Esophagus mucosa (tissue), 1 donor: Measurements from ENCODE around the gene HABP4. TPM values are rescaled to one million over a fixed set of nuclear protein-coding genes. Genes with fewer than 3 reads are reported as not detected.

Experiments
- ATAC-seq: fragments of 200-7000 bp; cut with Tn5 transposase; one replicate; pipeline ENCODE4 v1.9.1; 2020
- total RNA-seq: library from RNA; stranded (reverse); gene quantifications from one replicate; pipeline ENCODE4 v1.2.4, GENCODE V29; 2023
- donor health status: DM: yes; HTN: yes; CAD: no.

HABP4 gene
- total RNA-seq: 1.2 TPM

- ATAC-seq: peak; percentile 99
Observed at GRCh38 chr9:96449845-96450612, at the start of gene HABP4. HABP4 (plus strand) TSS chr9:96450169; CDS start chr9:96450280, 111 bp downstream.

- no peak for ATAC-seq
Observed at GRCh38 chr9:96408409-96409280, 41.3 kb upstream of the HABP4 start.

- no peak for ATAC-seq
Observed at GRCh38 chr9:96411129-96411838, 38.7 kb upstream of the HABP4 start.

- ATAC-seq: no peak
Observed at GRCh38 chr9:96412174-96412913, 37.6 kb upstream of the HABP4 start.

GRCh38 chr9:96413302-96414221, 36.4 kb upstream of the HABP4 start:
- ATAC-seq: no peak

GRCh38 chr9:96417051-96417586, 32.9 kb upstream of the HABP4 start:
- peak; percentile 23 for ATAC-seq

GRCh38 chr9:96417661-96418082, 32.3 kb upstream of the HABP4 start:
- no peak for ATAC-seq

GRCh38 chr9:96418083-96418919, 31.7 kb upstream of the HABP4 start, which contains the start of gene ZNF367:
ZNF367 (minus strand) TSS chr9:96418370; CDS start chr9:96418032, 338 bp downstream.
- ATAC-seq: peak; percentile 93

- peak; percentile 60 for ATAC-seq
Observed at GRCh38 chr9:96418920-96419690, 30.9 kb upstream of the HABP4 start.

- no peak for ATAC-seq
Observed at GRCh38 chr9:96419691-96419969, 30.3 kb upstream of the HABP4 start.

GRCh38 chr9:96420468-96421219, 29.3 kb upstream of the HABP4 start:
- ATAC-seq: peak; percentile 7

- ATAC-seq: no peak
Observed at GRCh38 chr9:96423322-96423984, 26.5 kb upstream of the HABP4 start.

- no peak for ATAC-seq
Observed at GRCh38 chr9:96423985-96424336, 26.0 kb upstream of the HABP4 start.

GRCh38 chr9:96425500-96426169, 24.3 kb upstream of the HABP4 start:
- ATAC-seq: no peak

GRCh38 chr9:96429732-96430131, 20.2 kb upstream of the HABP4 start:
- ATAC-seq: no peak

GRCh38 chr9:96430377-96430776, 19.6 kb upstream of the HABP4 start:
- ATAC-seq: no peak

GRCh38 chr9:96435345-96435744, 14.6 kb upstream of the HABP4 start:
- no peak for ATAC-seq
